GM12865 (cell line): ENCODE data around the gene RAP1GAP2.
"Not testable (repeated sequence)": the region's sequence is repeated elsewhere in the genome, so short reads cannot be mapped to it uniquely, and the experiment has no call there.

Source experiments
- DNase-seq: peaks from one replicate; pipeline ENCODE4 v3.0.0; 2010; ENCODE audit warnings: low read depth
- H3K4me3 ChIP-seq: 2 replicates; pipeline ENCODE4 v1.5.1; 2011; ENCODE audit warnings: mild to moderate bottlenecking, low read depth, low read length, control low read depth
- TF ChIP-seq, protein P1 (sequence below): IDR thresholded peaks from 2 replicates; pipeline ENCODE4 v1.5.1; 2011; ENCODE audit warnings: low read length, control low read depth, low read depth, inconsistent platforms; ENCODE audit not compliant: insufficient read depth; ENCODE audit errors: missing control alignments

The RAP1GAP2 gene

DNA sequence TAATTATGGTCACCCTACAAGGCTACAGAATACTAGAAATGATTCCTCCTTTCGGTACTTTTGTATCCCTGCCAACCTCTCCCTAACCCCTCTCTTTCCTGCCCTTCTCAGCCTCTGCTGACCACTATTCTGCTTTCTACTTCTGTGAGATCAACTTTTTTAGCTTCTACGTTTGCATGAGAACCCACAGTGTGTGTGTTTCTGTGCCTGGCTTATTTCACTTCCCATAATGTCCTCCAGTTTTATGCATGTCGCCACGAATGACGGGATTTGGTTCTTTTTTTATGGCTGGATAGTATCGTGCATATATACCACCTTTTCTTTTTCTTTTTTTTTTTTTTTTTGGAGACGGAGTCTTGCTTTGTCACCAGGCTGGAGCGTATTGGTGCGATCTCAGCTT is 92.1 kb downstream of the RAP1GAP2 start:
- no peak for DNase-seq
- H3K4me3 ChIP-seq: no peak overlapping the region
- TF ChIP-seq, protein P1, sequence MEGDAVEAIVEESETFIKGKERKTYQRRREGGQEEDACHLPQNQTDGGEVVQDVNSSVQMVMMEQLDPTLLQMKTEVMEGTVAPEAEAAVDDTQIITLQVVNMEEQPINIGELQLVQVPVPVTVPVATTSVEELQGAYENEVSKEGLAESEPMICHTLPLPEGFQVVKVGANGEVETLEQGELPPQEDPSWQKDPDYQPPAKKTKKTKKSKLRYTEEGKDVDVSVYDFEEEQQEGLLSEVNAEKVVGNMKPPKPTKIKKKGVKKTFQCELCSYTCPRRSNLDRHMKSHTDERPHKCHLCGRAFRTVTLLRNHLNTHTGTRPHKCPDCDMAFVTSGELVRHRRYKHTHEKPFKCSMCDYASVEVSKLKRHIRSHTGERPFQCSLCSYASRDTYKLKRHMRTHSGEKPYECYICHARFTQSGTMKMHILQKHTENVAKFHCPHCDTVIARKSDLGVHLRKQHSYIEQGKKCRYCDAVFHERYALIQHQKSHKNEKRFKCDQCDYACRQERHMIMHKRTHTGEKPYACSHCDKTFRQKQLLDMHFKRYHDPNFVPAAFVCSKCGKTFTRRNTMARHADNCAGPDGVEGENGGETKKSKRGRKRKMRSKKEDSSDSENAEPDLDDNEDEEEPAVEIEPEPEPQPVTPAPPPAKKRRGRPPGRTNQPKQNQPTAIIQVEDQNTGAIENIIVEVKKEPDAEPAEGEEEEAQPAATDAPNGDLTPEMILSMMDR: no peak

DNA sequence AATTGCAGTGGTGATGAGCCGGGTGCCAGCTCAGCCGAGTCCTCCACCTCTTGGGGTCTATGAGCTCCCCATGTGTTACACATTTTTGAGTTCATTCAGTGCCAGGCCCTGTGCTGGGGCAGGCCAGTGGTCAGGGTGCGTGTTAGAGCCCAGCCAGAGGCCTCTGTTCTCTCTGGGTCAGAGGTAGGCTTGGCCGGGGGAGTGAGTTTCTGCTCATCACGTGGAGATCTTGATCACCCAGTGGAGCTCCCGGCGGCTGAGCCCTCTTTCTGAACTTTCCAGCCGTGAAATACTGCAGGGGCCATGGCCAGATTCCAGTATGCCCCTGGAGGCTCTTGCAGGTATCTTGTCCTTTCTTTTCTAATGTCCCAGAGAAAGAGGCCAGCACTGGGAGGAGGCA is 93.0 kb downstream of the RAP1GAP2 start:
- TF ChIP-seq, protein P1: no peak
- no peak for DNase-seq
- no peak overlapping the region for H3K4me3 ChIP-seq

DNA sequence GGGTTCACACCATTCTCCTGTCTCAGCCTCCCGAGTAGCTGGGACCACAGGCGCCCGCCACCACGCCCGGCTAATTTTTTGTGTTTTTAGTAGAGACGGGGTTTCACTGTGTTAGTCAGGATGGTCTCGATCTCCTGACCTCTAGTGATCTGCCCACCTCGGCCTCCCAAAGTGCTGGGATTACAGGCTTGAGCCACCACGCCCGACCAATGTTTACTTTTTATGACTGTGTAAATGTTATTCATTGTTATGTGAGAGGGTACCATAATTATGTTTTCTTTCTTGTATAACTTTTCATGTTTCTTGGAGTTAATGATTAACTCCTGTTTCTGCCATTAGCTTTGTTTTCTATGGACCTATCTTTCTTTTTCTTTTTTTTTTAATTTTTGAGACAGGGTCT is 94.5 kb downstream of the RAP1GAP2 start:
- not testable (repeated sequence) for DNase-seq, H3K4me3 ChIP-seq

DNA sequence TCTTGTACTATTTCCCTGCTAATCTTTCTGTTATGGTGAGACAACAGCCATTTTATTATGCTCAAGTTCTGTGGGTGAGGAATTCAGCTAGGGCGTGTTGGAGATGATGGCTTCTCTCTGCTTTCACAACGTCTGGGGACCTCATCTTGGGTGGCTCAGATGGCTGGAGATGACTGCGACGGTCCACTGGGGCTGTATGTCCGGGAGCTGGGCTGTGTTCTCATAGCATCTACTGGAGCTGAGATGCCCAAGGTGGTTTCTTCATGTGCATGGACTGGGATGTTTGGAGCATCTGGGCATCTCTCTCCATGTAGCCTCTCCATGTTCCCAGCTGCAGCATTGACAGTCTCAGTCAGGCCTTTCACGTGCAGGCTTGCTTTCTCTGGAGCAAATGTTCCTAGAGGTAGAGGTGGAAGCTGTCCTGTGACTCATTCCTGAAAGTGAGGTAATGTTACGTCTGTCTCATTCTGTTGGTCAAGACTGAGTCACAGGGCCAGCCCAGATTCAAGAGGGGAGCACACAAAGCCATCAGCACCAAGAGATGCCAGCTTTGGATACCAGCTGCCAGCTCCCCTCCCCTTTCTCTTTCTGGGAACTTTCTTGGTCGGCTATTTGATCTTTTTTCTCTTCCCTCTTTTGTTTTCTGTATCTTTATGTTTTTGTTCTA is 96.2 kb downstream of the RAP1GAP2 start:
- H3K4me3 ChIP-seq: no peak overlapping the region
- DNase-seq: peak; percentile 8
- TF ChIP-seq, protein P1: no peak

DNA sequence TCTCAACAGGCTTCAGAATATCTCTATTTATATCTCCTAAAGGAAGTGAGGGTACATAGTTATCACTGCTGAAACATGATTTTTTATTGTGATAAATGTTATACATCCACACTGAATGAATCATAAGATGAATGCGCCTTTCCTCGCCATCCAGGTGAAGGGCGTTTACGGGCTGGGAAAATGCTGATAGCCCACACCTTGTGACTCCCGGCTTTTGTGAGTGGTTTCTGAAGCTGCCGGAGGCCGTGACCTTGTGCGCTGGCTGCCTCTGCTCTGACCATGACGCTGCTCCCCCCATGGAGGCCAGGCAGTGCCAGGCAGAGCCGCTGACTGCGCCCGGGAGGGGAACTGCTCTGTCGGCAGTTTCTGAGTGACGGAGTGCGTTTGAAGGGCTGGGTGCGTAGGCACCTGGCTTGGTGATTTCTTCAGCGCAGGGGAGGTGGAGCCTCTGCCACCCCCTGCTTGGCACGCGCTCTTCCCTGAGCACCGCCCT is 97.2 kb downstream of the RAP1GAP2 start:
- TF ChIP-seq, protein P1: no peak
- H3K4me3 ChIP-seq: no peak overlapping the region
- no peak for DNase-seq

DNA sequence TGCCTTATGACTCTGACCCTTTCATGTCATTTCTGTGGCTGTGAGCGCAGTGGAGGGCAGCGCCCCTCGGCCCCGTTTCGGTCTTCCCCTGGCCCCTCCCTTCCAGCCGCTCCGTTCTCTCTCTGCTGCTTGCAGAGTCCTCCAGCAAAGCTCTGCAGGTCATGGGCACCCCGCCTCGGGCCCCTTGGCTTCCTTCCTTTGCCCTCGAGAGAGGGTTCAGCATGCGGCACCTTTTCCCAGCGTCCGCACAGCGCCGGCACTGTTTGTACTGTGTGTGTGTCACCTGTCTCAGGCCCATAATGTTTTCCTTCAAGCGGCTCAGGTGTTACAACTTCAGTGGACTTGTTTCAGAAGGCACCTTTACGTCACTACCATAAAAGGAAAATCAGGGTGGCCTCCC is 98.5 kb downstream of the RAP1GAP2 start:
- TF ChIP-seq, protein P1: no peak
- no peak for DNase-seq
- no peak overlapping the region for H3K4me3 ChIP-seq

DNA sequence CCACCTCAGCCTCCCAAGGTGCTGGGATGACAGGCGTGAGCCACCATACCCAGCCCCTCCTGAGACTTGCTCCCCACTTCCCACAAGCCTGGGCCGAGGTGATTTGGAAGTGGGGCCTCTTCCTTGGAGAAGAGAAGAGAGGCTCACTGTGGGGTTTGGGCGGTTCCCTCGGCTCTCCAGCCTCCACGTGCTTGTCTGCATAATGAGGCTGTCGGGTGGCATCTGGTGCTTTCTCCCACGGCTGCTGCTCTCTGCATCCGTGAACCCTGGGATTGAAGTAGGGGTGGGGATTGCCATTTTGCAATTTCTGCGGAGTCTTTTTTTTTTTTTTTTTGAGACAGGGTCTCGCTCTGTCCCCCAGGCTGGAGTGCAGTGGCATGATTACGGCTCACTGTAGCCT is 101.4 kb downstream of the RAP1GAP2 start:
- no peak for DNase-seq
- no peak overlapping the region for H3K4me3 ChIP-seq
- TF ChIP-seq, protein P1: no peak
